LNCaP clone FGC (cell line): Measurements from ENCODE around the gene TOE1.

ENCODE experiments used
- DNase-seq: peaks from one replicate; pipeline ENCODE4 v3.0.0-alpha.2; 2011; ENCODE audit warnings: low read depth
- H3K4me3 ChIP-seq: 2 replicates; pipeline ENCODE4 v1.5.1; 2011; ENCODE audit warnings: mild to moderate bottlenecking, low read depth, low read length, control low read depth
- CTCF ChIP-seq: IDR thresholded peaks from 2 replicates; pipeline ENCODE4 v1.5.1; 2012; ENCODE audit warnings: mild to moderate bottlenecking; ENCODE audit not compliant: control insufficient read depth, insufficient read depth; ENCODE audit errors: extremely low read depth

The TOE1 gene

DNA sequence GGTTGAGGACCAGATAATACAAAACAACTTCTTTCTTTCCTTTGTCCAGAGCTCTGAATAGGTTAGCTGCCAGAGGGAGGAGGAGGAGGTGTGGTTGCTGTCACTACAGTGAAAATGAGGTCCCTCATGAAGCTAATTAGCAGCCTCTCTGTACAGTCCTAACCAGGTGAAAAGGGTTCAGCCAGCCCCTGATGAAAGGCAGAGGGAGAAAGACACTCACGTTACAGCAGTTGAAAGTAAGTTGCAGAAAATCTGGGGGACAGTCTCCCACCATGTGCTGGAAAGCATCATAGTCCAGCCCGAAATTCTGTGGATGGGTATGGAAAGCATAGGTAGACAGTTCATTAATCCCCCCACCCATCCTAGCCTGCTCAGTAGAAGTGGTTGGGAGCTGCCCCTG lies 6.5 kb downstream of the TOE1 start:
- no peak for DNase-seq
- TF ChIP-seq CTCF, result no peak
- no peak overlapping the region for H3K4me3 ChIP-seq

DNA sequence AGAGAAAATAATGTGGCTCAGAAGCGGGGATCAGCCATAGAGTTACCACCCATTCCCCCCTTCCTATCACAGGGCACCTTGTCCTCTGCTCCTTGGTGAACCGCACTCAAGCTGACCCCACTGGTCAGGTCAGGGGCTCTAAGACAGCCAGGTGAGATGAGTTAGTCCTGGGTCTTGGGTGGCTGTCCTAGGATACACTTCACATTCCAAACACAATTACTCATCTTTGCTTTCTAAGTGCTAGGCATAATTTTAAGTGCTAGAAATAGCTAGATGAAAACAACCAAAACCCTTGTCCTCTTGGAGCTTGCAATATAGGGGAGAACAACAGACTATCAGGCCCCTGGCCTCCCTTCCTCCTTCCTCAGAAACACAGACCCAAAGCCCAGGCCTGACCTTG lies 8.1 kb downstream of the TOE1 start:
- H3K4me3 ChIP-seq, result no peak overlapping the region
- DNase-seq, result no peak
- no peak for TF ChIP-seq CTCF

GRCh38 chr1:45348609-45348965 lies 8.6 kb downstream of the TOE1 start:
- no peak for TF ChIP-seq CTCF
- H3K4me3 ChIP-seq, result no peak overlapping the region
- DNase-seq, result no peak

GRCh38 chr1:45348966-45349677 lies 9.2 kb downstream of the TOE1 start:
- H3K4me3 ChIP-seq, result no peak overlapping the region
- peak; percentile 68 for DNase-seq
- TF ChIP-seq CTCF, result no peak

- no peak for TF ChIP-seq CTCF
- no peak overlapping the region for H3K4me3 ChIP-seq
- DNase-seq, result no peak
Measured at GRCh38 chr1:45351508-45351907, 11.5 kb downstream of the TOE1 start.

DNA sequence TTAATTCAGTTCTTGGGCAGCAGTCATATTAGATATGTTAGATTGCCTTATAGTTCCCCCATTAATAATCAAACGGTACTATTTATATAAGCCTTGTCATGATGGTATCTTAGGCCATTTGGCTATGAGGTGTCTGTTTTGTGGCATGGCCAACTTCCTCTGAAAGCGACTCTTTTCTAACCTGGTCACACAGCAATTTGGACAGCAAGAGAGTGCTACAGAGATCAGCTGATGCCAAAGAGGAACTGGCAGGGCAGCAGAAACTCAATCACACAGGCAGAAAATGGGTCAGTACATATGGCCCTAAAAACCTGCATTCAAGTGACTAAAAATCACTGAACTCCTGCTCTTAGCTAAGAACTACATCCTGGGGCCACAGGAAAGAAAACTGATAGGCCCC lies 13.7 kb downstream of the TOE1 start:
- H3K4me3 ChIP-seq, result no peak overlapping the region
- no peak for DNase-seq
- no peak for TF ChIP-seq CTCF

GRCh38 chr1:45354838-45355237 lies 14.9 kb downstream of the TOE1 start:
- no peak for TF ChIP-seq CTCF
- H3K4me3 ChIP-seq, result no peak overlapping the region
- DNase-seq, result no peak
